Measurements from ENCODE around the gene NFYB.
"Not testable (repeated sequence)": the region's sequence is repeated elsewhere in the genome, so short reads cannot be mapped to it uniquely, and the experiment has no call there.

The NFYB gene

GRCh38 chr12:104114834-104115586 lies 23.0 kb downstream of the NFYB start:
- DNase-seq = not testable (repeated sequence)

DNA sequence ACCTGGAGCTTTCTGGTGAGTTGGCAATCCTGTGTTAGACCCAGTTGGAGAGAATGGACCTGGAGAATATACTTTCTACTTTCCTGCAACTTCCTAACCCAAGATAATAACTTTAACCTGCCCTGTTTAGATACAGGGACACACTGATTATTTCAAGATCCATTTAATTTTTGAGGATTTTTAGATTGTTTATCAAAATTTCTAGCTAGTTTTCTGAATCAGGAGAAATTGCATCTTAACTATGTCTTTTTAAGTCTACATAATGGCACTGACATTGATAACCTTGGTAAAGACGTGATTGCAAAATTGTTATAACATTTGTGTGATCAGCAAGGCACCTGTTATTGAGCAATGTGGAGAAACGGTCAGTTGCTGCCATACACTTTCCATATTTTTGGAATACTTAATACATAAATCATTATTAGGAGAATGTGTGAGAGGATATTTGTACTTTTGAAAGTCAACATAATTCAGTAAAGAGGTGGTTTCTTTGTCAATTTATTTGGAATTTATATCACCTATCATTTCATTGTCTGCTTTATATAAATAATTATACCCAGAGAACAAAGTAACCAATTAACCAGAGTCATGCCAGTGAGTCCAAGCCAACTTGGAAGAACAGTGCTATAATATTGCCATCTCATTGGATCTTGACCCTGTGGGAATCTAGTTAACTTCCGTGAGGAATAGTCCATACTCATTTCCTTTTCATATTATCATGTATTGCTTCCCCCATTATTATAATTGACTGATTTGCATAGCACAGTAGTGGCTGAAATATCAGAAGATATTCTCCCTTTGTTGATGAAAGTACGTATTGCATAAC lies 28.4 kb downstream of the NFYB start:
- DNase-seq = no peak

DNA sequence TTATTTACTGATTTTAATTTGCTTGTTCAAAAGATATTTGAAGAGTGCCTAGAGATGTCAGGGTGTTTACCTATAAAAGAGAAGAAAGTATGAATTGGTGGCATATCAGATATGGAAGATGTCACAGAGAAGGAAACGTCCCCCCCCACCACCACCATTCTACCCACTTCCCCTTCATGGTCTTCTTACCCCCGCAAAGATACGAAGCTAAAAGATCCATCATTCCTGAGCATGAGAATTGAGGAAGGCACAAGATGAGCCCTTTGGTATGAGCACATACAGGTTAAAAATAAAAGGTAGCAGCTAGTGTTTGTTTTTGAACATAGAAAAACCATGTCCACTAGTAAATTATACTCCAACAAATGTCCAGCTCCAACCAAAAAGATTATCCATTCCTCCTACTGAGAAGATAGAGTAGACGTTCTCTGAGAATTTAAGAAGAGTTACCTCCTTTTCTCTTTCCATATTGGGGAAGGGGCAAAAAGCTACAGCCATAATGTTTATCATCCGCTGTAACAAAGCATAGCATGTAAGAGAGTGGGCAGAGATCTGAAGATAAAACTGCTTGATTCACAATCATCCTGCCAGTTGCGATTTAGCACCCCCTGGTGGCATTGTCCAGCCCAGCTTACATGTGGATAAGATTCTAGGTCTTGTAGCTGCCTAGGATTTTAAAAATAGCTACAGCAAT lies 29.1 kb downstream of the NFYB start:
- DNase-seq = peak; percentile 84

DNA sequence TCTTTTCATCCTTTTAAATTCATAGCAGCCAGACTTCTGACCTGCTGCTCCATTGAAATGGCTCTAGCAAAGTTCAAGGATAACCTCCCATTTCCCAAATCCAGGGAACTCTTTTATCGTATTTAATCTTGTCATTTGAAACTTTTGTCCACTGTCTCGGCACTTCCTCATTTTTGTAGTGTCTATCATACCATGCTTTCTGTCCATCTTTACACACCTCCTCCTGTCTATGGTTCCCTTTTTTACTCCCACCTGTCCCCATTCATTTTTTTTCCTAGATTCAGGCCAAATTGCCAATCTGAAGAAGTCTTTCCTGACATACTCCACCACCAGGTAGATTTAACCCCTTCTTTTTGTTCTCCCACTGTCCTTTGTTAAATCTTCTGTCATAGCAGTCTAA lies 31.0 kb downstream of the NFYB start:
- DNase-seq = no peak

DNA sequence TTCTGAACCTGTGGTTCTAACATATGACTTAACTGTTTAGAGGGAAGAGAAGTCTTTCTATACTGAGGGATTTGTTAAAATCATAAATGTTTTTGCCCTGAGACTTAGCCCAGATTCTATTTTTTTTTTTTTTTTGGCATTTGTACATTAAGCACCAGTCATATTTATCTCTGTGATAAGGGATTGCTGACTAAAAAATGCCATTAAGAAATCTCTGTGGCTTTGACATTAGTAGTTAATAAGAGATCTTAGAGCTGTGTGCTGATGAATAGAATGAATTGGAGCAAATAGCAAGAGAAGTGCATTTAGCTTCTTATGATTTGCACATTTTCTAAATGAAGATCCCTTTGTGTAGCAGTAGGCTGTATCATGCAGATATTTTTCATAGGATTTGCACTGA lies 32.5 kb downstream of the NFYB start:
- DNase-seq = no peak

- DNase-seq = no peak
Measured at GRCh38 chr12:104097954-104098353, 40.1 kb downstream of the NFYB start.

DNA sequence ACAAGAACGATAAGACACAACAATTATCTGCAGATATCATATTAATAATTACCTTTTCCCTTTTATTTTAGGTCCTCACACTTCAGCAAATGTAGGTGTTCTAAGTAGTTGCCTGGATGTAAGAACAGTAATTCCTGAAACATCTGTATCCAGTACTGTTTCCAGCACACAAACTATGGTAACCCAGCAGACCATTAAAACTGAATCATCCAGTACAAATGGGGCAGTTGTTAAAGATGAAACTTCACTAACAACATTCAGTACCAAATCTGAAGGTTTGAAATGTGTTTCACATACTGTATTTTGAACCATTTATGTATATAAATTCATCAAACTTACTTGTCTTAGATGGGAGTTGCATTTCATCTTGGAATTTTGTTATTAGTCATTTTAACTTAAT lies 42.7 kb downstream of the NFYB start:
- DNase-seq = no peak

GRCh38 chr12:104094284-104094683 lies 43.7 kb downstream of the NFYB start:
- no peak for DNase-seq

- DNase-seq = no peak
Measured at GRCh38 chr12:104091136-104091535, 46.9 kb downstream of the NFYB start.

DNA sequence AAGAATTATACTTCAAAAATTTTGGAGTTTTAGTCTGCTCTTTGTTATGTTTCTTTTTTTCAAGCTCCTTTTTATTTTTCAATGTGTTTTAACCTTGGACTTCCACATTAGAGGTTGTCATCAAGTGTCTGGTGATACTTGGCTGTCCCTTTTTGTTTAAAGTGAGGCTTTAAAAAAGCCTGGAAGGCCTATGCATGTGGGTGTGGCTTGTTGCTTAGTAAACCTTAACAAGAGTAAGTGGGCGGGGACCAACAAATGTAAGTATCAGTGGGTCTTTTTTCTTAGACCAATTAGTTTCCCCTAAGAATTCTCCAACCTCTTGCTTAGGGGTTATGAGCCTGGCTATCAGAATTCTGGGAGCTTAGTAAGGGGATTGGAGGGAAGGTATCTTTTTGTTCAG lies 47.3 kb downstream of the NFYB start:
- DNase-seq = no peak

- DNase-seq = no peak
Measured at GRCh38 chr12:104083769-104084475, 54.1 kb downstream of the NFYB start.

DNA sequence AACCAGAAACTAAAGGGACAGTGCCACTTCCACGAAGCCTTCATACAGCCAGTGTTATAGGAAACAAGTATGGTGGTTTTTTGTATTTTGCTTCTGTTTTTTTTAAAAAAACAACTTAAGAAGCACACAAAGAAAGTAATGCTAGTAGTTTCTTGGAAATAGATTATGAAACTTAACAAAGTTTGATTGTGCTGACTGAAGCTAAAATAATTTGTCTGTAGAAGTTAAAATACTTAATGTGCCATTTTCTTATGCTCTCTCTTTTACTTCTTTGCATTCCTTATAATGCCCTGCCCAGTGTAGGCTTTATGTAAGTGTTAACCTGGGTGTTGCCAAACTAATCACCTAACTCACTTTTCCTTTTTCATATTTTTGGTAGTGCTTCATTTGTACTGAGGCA lies 57.2 kb downstream of the NFYB start:
- DNase-seq = no peak

DNA sequence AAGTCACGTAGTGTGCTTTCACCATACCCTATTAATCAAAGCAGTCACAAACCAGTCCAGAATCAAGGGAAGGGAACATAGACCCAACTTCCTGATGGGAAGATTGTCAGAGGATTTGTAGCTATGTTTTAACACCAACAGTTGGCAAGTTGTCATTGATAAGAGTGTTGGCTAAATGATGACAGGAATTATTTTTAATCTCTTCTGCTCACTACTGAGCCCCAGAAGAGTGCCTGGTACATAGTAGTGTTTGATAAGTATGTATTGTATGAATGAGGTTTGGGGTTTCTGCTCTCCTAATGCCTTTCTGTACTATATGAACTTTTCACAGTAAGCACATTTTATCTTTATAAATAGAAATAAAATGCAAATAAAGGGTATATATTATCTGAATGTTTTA lies 59.0 kb downstream of the NFYB start:
- no peak for DNase-seq

DNA sequence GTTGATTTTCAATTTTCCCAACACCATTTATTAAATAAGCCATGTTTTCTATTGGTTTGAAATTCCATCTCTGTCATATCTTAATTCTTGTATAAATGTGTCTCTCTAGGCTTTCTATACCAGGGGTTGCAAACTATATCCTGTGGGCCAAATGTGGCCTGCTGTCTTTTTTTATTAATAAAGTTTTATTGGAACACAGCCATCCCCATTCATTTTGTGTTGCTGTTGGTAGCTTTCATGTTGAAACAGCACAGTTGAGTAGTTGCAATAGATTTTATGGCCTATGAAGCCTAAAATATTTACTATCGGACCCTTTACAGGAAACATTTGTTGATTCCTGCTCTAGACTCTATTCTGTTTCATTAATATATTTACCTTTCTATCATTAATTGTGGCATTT lies 64.3 kb downstream of the NFYB start:
- no peak for DNase-seq

DNA sequence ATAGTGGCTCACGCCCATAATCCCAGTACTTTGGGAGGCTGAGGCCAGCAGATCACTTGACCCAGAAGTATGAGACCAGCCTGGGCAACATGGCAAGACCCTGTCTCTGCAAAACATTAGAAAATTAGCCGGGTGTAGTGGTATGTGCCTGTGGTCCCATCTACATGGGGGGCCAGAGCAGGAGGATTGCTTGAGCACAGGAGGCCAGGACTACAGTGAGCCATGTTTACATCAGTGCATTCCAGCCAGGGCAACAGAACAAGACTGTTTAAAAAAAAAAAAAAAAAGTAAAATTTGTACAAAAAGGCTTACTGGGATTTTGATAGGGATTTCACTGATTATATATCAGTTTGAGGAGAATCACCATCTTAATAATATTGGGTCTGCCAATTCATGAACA lies 65.9 kb downstream of the NFYB start:
- no peak for DNase-seq

Measured in CD4-positive, alpha-beta T cell treated with Interleukin-17A for 1 hour (primary cell).